Mesenchymal stem cell (in vitro differentiated cells and primary cell): ENCODE results near the gene ZAR1.

Source experiments
- DNase-seq: peaks from one replicate; pipeline ENCODE4 v3.0.0-alpha.2; 2013
- H2AFZ ChIP-seq: one replicate; pipeline ENCODE4 v1.6.1; 2013; ENCODE audit warnings: low read depth, mild to moderate bottlenecking, control low read depth, inconsistent platforms, low read length, moderate library complexity
- H2AK5ac ChIP-seq: 2 replicates; pipeline ENCODE4 v1.6.1; 2013; ENCODE audit warnings: low read length, moderate library complexity, mild to moderate bottlenecking, inconsistent platforms; ENCODE audit not compliant: severe bottlenecking
- H2BK120ac ChIP-seq: one replicate; pipeline ENCODE4 v1.6.1; 2013; ENCODE audit warnings: low read depth, mild to moderate bottlenecking, inconsistent platforms, low read length, moderate library complexity
- H2BK12ac ChIP-seq, 2 experiments: one replicate each; pipeline ENCODE4 v1.6.1; 2013; ENCODE audit warnings: inconsistent platforms in 2 of 2, low read length in 2 of 2, mild to moderate bottlenecking in 2 of 2, moderate library complexity in 2 of 2, control low read depth in 1 of 2
- H2BK15ac ChIP-seq: one replicate; pipeline ENCODE4 v1.6.1; 2013; ENCODE audit warnings: mild to moderate bottlenecking, low read depth, inconsistent platforms; ENCODE audit not compliant: poor library complexity, severe bottlenecking
- H2BK5ac ChIP-seq: 2 replicates; pipeline ENCODE4 v1.6.1; 2013; ENCODE audit warnings: low read depth, mild to moderate bottlenecking, low read length, control low read depth, inconsistent platforms; ENCODE audit not compliant: poor library complexity, severe bottlenecking
- H3K14ac ChIP-seq, 2 experiments: one replicate each; pipeline ENCODE4 v1.6.1; 2013; ENCODE audit warnings: inconsistent platforms in 2 of 2, low read length in 2 of 2, control low read depth in 1 of 2, mild to moderate bottlenecking in 1 of 2, moderate library complexity in 1 of 2
- H3K18ac ChIP-seq, 2 experiments: one replicate each; pipeline ENCODE4 v1.6.1; 2013; ENCODE audit warnings: inconsistent platforms in 2 of 2, low read length in 2 of 2, control low read depth in 1 of 2, low read depth in 1 of 2, mild to moderate bottlenecking in 1 of 2
- H3K23ac ChIP-seq, 2 experiments: one replicate each; pipeline ENCODE4 v1.6.1; 2013; ENCODE audit warnings: inconsistent platforms in 2 of 2, low read length in 2 of 2, mild to moderate bottlenecking in 2 of 2, moderate library complexity in 2 of 2, control low read depth in 1 of 2
- H3K27ac ChIP-seq: 2 replicates; pipeline ENCODE4 v1.5.1; 2013; ENCODE audit warnings: mild to moderate bottlenecking, moderate library complexity, low read length, control low read depth, inconsistent platforms; ENCODE audit not compliant: poor library complexity, severe bottlenecking
- H3K27me3 ChIP-seq, 2 experiments: 2 replicates each; pipeline versions ENCODE4 v1.6.1 to v1.7.0; 2013; ENCODE audit warnings: low read length in 2 of 2, mild to moderate bottlenecking in 2 of 2, moderate library complexity in 2 of 2, control low read depth in 1 of 2, inconsistent platforms in 1 of 2; ENCODE audit not compliant: control insufficient read depth in 1 of 2, insufficient read depth in 1 of 2
- H3K36me3 ChIP-seq, 2 experiments: 2 replicates each; pipeline versions ENCODE4 v1.6.1 to v1.7.0; 2013; ENCODE audit warnings: low read length in 2 of 2, control low read depth in 1 of 2, inconsistent platforms in 1 of 2, low read depth in 1 of 2, mild to moderate bottlenecking in 1 of 2; ENCODE audit not compliant: insufficient read depth in 2 of 2, control insufficient read depth in 1 of 2
- H3K4ac ChIP-seq, 2 experiments: one replicate each; pipeline ENCODE4 v1.6.1; 2013; ENCODE audit warnings: inconsistent platforms in 2 of 2, low read length in 2 of 2, mild to moderate bottlenecking in 2 of 2, moderate library complexity in 2 of 2, control low read depth in 1 of 2, low read depth in 1 of 2
- H3K4me1 ChIP-seq: 2 replicates; pipeline ENCODE4 v1.6.1; 2013; ENCODE audit warnings: low read depth, low read length, control low read depth; ENCODE audit not compliant: control insufficient read depth, insufficient read depth
- H3K4me2 ChIP-seq: 2 replicates; pipeline ENCODE4 v1.6.1; 2013; ENCODE audit warnings: low read length, mild to moderate bottlenecking, inconsistent platforms; ENCODE audit not compliant: poor library complexity, severe bottlenecking
- H3K4me3 ChIP-seq, 2 experiments: 2 replicates each; pipeline versions ENCODE4 v1.5.1 to v1.7.0; 2013; ENCODE audit warnings: low read length in 2 of 2, mild to moderate bottlenecking in 2 of 2, control low read depth in 1 of 2, low read depth in 1 of 2; ENCODE audit not compliant: insufficient read depth in 1 of 2
- H3K79me1 ChIP-seq: replicated peaks from 2 replicates; pipeline ENCODE4 v1.6.1; 2013; ENCODE audit warnings: mild to moderate bottlenecking, control low read depth, low read length, inconsistent platforms; ENCODE audit not compliant: poor library complexity, severe bottlenecking
- H3K9ac ChIP-seq: 2 replicates; pipeline ENCODE4 v1.7.0; 2013; ENCODE audit warnings: mild to moderate bottlenecking, low read length, moderate library complexity
- H3K9me3 ChIP-seq: 2 replicates; pipeline ENCODE4 v1.7.0; 2013; ENCODE audit warnings: mild to moderate bottlenecking, low read length; ENCODE audit not compliant: control insufficient read depth
- H4K8ac ChIP-seq: one replicate; pipeline ENCODE4 v1.6.1; 2013; ENCODE audit warnings: inconsistent platforms, mild to moderate bottlenecking, low read length, moderate library complexity
- H4K91ac ChIP-seq: one replicate; pipeline ENCODE4 v1.6.1; 2013; ENCODE audit warnings: mild to moderate bottlenecking, low read length, inconsistent platforms
- WGBS: methylation state at CpG from one replicate; pipeline ENCODE4 v1.1.7; 2013; ENCODE audit warnings: mixed read lengths; 5-methylcytosine and 5-hydroxymethylcytosine counted together

The ZAR1 gene

GRCh38 chr4:48478273-48478672 is 11.8 kb upstream of the ZAR1 start:
- no peak overlapping the region for H2AFZ ChIP-seq
- no peak overlapping the region for H3K14ac ChIP-seq
- peaks cover under 1% of the 10 kb centered on the region for H3K4me1 ChIP-seq
- H3K4me2 ChIP-seq, result no peak overlapping the region
- H2BK5ac ChIP-seq, result no peak overlapping the region
- no peak overlapping the region for H3K27ac ChIP-seq
- no peaks in the 10 kb centered on the region for H3K79me1 ChIP-seq
- H2BK12ac ChIP-seq, result no peak overlapping the region
- H3K18ac ChIP-seq, result no peak overlapping the region
- H3K36me3 ChIP-seq, result no peaks in the 10 kb centered on the region
- H2BK15ac ChIP-seq, result no peak overlapping the region
- no peak overlapping the region for H2BK120ac ChIP-seq
- H3K9ac ChIP-seq, result no peak overlapping the region
- no peak overlapping the region for H2AK5ac ChIP-seq
- WGBS, result 100% methylated on average over 1 of the region's 2 CpGs
- peaks cover 20 to 33% of the 10 kb centered on the region in 2 experiments for H3K27me3 ChIP-seq
- H4K91ac ChIP-seq, result no peak overlapping the region
- H3K4ac ChIP-seq, result no peak overlapping the region
- H3K9me3 ChIP-seq, result no peaks in the 10 kb centered on the region
- H4K8ac ChIP-seq, result no peak overlapping the region
- no peak for DNase-seq
- no peak overlapping the region for H3K23ac ChIP-seq
- H3K4me3 ChIP-seq, result no peak overlapping the region

GRCh38 chr4:48481581-48481980 is 8.5 kb upstream of the ZAR1 start:
- no peak overlapping the region for H3K14ac ChIP-seq
- no peak overlapping the region for H3K23ac ChIP-seq
- no peaks in the 10 kb centered on the region for H3K79me1 ChIP-seq
- H2AFZ ChIP-seq, result no peak overlapping the region
- H3K4me2 ChIP-seq, result no peak overlapping the region
- H3K4ac ChIP-seq, result no peak overlapping the region
- no peak overlapping the region for H3K18ac ChIP-seq
- DNase-seq, result no peak
- WGBS, result no CpG with 5 or more reads among the region's 1 CpG
- H2BK5ac ChIP-seq, result no peak overlapping the region
- no peak overlapping the region for H2BK12ac ChIP-seq
- no peak overlapping the region for H3K9ac ChIP-seq
- H3K4me3 ChIP-seq, result no peak overlapping the region
- no peaks in the 10 kb centered on the region for H3K36me3 ChIP-seq
- H2AK5ac ChIP-seq, result no peak overlapping the region
- peaks cover 4% of the 10 kb centered on the region for H3K9me3 ChIP-seq
- H2BK120ac ChIP-seq, result no peak overlapping the region
- peaks cover 8% of the 10 kb centered on the region for H3K4me1 ChIP-seq
- no peak overlapping the region for H4K91ac ChIP-seq
- peaks cover 34 to 61% of the 10 kb centered on the region in 2 experiments for H3K27me3 ChIP-seq
- no peak overlapping the region for H4K8ac ChIP-seq
- H3K27ac ChIP-seq, result no peak overlapping the region
- H2BK15ac ChIP-seq, result no peak overlapping the region

- Histone ChIP-seq H3K18ac (peak within 1 kb of the TSS in 1 of 2 experiments; percentile 22), H3K79me1 (no peaks in the 10 kb centered on the region), H4K8ac (peak within 1 kb of the TSS; percentile 20), H2AK5ac (no peak within 1 kb of the TSS), H3K23ac (peak within 1 kb of the TSS in 1 of 2 experiments; percentile 47), H3K4ac (no peak within 1 kb of the TSS), H2BK15ac (no peak within 1 kb of the TSS), H3K4me3 (peak within 1 kb of the TSS in 1 of 2 experiments; percentile 57), H2BK5ac (no peak within 1 kb of the TSS), H3K4me1 (peaks cover 8% of the 10 kb centered on the region), H4K91ac (no peak within 1 kb of the TSS), H3K9ac (no peak within 1 kb of the TSS), H2BK12ac (no peak within 1 kb of the TSS), H2BK120ac (no peak within 1 kb of the TSS), H3K14ac (no peak within 1 kb of the TSS), H2AFZ (peak within 1 kb of the TSS; percentile 60), H3K27ac (no peak within 1 kb of the TSS), H3K36me3 (no peaks in the 10 kb centered on the region), H3K27me3 (peaks cover 39 to 74% of the 10 kb centered on the region in 2 experiments), H3K4me2 (peak within 1 kb of the TSS; percentile 72), H3K9me3 (peaks cover 4% of the 10 kb centered on the region)
- 6% methylated on average over 52 of the region's 85 CpGs for WGBS
- peak; percentile 6 for DNase-seq
Measured at GRCh38 chr4:48483006-48483776, 6.9 kb upstream of the ZAR1 start, which contains the start of gene SLC10A4. Gene SLC10A4, plus strand, starts transcription at chr4:48483343. Its CDS starts 219 bp downstream, at chr4:48483562.

GRCh38 chr4:48483777-48484493 is 6.1 kb upstream of the ZAR1 start:
- H4K91ac ChIP-seq, result no peak overlapping the region
- peak overlapping the region; percentile 72 for H3K4me2 ChIP-seq
- peak overlapping the region in 1 of 2 experiments; percentile 47 for H3K23ac ChIP-seq
- H2BK15ac ChIP-seq, result no peak overlapping the region
- no peak overlapping the region for H2BK5ac ChIP-seq
- H3K27me3 ChIP-seq, result peaks cover 47 to 81% of the 10 kb centered on the region in 2 experiments
- no peak for DNase-seq
- no peak overlapping the region for H2BK12ac ChIP-seq
- H4K8ac ChIP-seq, result no peak overlapping the region
- peak overlapping the region; percentile 60 for H2AFZ ChIP-seq
- no peak overlapping the region for H2AK5ac ChIP-seq
- no peaks in the 10 kb centered on the region for H3K79me1 ChIP-seq
- no peak overlapping the region for H3K4ac ChIP-seq
- H3K4me3 ChIP-seq, result peak overlapping the region in 1 of 2 experiments; percentile 57
- H3K14ac ChIP-seq, result no peak overlapping the region
- no peak overlapping the region for H3K9ac ChIP-seq
- no peak overlapping the region for H3K18ac ChIP-seq
- peaks cover 4% of the 10 kb centered on the region for H3K9me3 ChIP-seq
- H3K36me3 ChIP-seq, result no peaks in the 10 kb centered on the region
- H2BK120ac ChIP-seq, result no peak overlapping the region
- H3K4me1 ChIP-seq, result peaks cover 8% of the 10 kb centered on the region
- no peak overlapping the region for H3K27ac ChIP-seq
- WGBS, result 33% methylated on average over 66 of the region's 66 CpGs
